Measurements from ENCODE around the gene LRRC14B.

DNA sequence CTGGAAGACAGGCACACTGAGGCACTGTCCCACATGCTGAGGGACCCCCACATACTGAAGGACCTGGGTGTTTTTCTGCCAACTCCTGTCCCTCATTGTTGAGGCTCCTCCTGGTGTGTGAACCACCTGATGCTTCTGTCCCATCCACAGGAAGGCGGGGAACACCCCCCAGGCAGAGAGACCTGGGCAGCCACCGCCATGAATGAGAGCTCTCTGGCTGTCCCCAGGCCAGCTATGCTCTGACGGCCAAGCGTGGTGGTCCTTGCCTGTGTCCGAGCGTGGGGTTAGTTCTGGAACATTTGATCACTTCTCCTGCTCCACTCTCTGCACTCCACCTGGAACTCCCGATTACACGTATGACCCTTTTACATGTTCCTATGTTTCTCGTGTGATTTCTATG is 11.9 kb upstream of the LRRC14B start:
- TF ChIP-seq, protein P1, sequence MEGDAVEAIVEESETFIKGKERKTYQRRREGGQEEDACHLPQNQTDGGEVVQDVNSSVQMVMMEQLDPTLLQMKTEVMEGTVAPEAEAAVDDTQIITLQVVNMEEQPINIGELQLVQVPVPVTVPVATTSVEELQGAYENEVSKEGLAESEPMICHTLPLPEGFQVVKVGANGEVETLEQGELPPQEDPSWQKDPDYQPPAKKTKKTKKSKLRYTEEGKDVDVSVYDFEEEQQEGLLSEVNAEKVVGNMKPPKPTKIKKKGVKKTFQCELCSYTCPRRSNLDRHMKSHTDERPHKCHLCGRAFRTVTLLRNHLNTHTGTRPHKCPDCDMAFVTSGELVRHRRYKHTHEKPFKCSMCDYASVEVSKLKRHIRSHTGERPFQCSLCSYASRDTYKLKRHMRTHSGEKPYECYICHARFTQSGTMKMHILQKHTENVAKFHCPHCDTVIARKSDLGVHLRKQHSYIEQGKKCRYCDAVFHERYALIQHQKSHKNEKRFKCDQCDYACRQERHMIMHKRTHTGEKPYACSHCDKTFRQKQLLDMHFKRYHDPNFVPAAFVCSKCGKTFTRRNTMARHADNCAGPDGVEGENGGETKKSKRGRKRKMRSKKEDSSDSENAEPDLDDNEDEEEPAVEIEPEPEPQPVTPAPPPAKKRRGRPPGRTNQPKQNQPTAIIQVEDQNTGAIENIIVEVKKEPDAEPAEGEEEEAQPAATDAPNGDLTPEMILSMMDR (conservative IDR thresholded peaks at IDR 0.05), result no peak
- no peak for TF ChIP-seq ZFX (IDR thresholded peaks at IDR 0.05)

Measured in C4-2B (cell line).